Mesenchymal stem cell (in vitro differentiated cells and primary cell): ENCODE results near the gene ELFN1.

Experiments used
- DNase-seq: peaks from one replicate; pipeline ENCODE4 v3.0.0-alpha.2; 2013
- H2AFZ ChIP-seq: one replicate; pipeline ENCODE4 v1.6.1; 2013; ENCODE audit warnings: low read depth, mild to moderate bottlenecking, control low read depth, inconsistent platforms, low read length, moderate library complexity
- H2AK5ac ChIP-seq: 2 replicates; pipeline ENCODE4 v1.6.1; 2013; ENCODE audit warnings: low read length, moderate library complexity, mild to moderate bottlenecking, inconsistent platforms; ENCODE audit not compliant: severe bottlenecking
- H2BK120ac ChIP-seq: one replicate; pipeline ENCODE4 v1.6.1; 2013; ENCODE audit warnings: low read depth, mild to moderate bottlenecking, inconsistent platforms, low read length, moderate library complexity
- H2BK12ac ChIP-seq, 2 experiments: one replicate each; pipeline ENCODE4 v1.6.1; 2013; ENCODE audit warnings: inconsistent platforms in 2 of 2, low read length in 2 of 2, mild to moderate bottlenecking in 2 of 2, moderate library complexity in 2 of 2, control low read depth in 1 of 2
- H2BK15ac ChIP-seq: one replicate; pipeline ENCODE4 v1.6.1; 2013; ENCODE audit warnings: mild to moderate bottlenecking, low read depth, inconsistent platforms; ENCODE audit not compliant: poor library complexity, severe bottlenecking
- H2BK5ac ChIP-seq: 2 replicates; pipeline ENCODE4 v1.6.1; 2013; ENCODE audit warnings: low read depth, mild to moderate bottlenecking, low read length, control low read depth, inconsistent platforms; ENCODE audit not compliant: poor library complexity, severe bottlenecking
- H3K14ac ChIP-seq, 2 experiments: one replicate each; pipeline ENCODE4 v1.6.1; 2013; ENCODE audit warnings: inconsistent platforms in 2 of 2, low read length in 2 of 2, control low read depth in 1 of 2, mild to moderate bottlenecking in 1 of 2, moderate library complexity in 1 of 2
- H3K18ac ChIP-seq, 2 experiments: one replicate each; pipeline ENCODE4 v1.6.1; 2013; ENCODE audit warnings: inconsistent platforms in 2 of 2, low read length in 2 of 2, control low read depth in 1 of 2, low read depth in 1 of 2, mild to moderate bottlenecking in 1 of 2
- H3K23ac ChIP-seq, 2 experiments: one replicate each; pipeline ENCODE4 v1.6.1; 2013; ENCODE audit warnings: inconsistent platforms in 2 of 2, low read length in 2 of 2, mild to moderate bottlenecking in 2 of 2, moderate library complexity in 2 of 2, control low read depth in 1 of 2
- H3K27ac ChIP-seq: 2 replicates; pipeline ENCODE4 v1.5.1; 2013; ENCODE audit warnings: mild to moderate bottlenecking, moderate library complexity, low read length, control low read depth, inconsistent platforms; ENCODE audit not compliant: poor library complexity, severe bottlenecking
- H3K27me3 ChIP-seq, 2 experiments: 2 replicates each; pipeline versions ENCODE4 v1.6.1 to v1.7.0; 2013; ENCODE audit warnings: low read length in 2 of 2, mild to moderate bottlenecking in 2 of 2, moderate library complexity in 2 of 2, control low read depth in 1 of 2, inconsistent platforms in 1 of 2; ENCODE audit not compliant: control insufficient read depth in 1 of 2, insufficient read depth in 1 of 2
- H3K36me3 ChIP-seq, 2 experiments: 2 replicates each; pipeline versions ENCODE4 v1.6.1 to v1.7.0; 2013; ENCODE audit warnings: low read length in 2 of 2, control low read depth in 1 of 2, inconsistent platforms in 1 of 2, low read depth in 1 of 2, mild to moderate bottlenecking in 1 of 2; ENCODE audit not compliant: insufficient read depth in 2 of 2, control insufficient read depth in 1 of 2
- H3K4ac ChIP-seq, 2 experiments: one replicate each; pipeline ENCODE4 v1.6.1; 2013; ENCODE audit warnings: inconsistent platforms in 2 of 2, low read length in 2 of 2, mild to moderate bottlenecking in 2 of 2, moderate library complexity in 2 of 2, control low read depth in 1 of 2, low read depth in 1 of 2
- H3K4me1 ChIP-seq: 2 replicates; pipeline ENCODE4 v1.6.1; 2013; ENCODE audit warnings: low read depth, low read length, control low read depth; ENCODE audit not compliant: control insufficient read depth, insufficient read depth
- H3K4me2 ChIP-seq: 2 replicates; pipeline ENCODE4 v1.6.1; 2013; ENCODE audit warnings: low read length, mild to moderate bottlenecking, inconsistent platforms; ENCODE audit not compliant: poor library complexity, severe bottlenecking
- H3K4me3 ChIP-seq, 2 experiments: 2 replicates each; pipeline versions ENCODE4 v1.5.1 to v1.7.0; 2013; ENCODE audit warnings: low read length in 2 of 2, mild to moderate bottlenecking in 2 of 2, control low read depth in 1 of 2, low read depth in 1 of 2; ENCODE audit not compliant: insufficient read depth in 1 of 2
- H3K79me1 ChIP-seq: replicated peaks from 2 replicates; pipeline ENCODE4 v1.6.1; 2013; ENCODE audit warnings: mild to moderate bottlenecking, control low read depth, low read length, inconsistent platforms; ENCODE audit not compliant: poor library complexity, severe bottlenecking
- H3K9ac ChIP-seq: 2 replicates; pipeline ENCODE4 v1.7.0; 2013; ENCODE audit warnings: mild to moderate bottlenecking, low read length, moderate library complexity
- H3K9me3 ChIP-seq: 2 replicates; pipeline ENCODE4 v1.7.0; 2013; ENCODE audit warnings: mild to moderate bottlenecking, low read length; ENCODE audit not compliant: control insufficient read depth
- H4K8ac ChIP-seq: one replicate; pipeline ENCODE4 v1.6.1; 2013; ENCODE audit warnings: inconsistent platforms, mild to moderate bottlenecking, low read length, moderate library complexity
- H4K91ac ChIP-seq: one replicate; pipeline ENCODE4 v1.6.1; 2013; ENCODE audit warnings: mild to moderate bottlenecking, low read length, inconsistent platforms
- WGBS: methylation state at CpG from one replicate; pipeline ENCODE4 v1.1.7; 2013; ENCODE audit warnings: mixed read lengths; 5-methylcytosine and 5-hydroxymethylcytosine counted together

Gene ELFN1

GRCh38 chr7:1703871-1704810 is 34.1 kb downstream of the ELFN1 start:
- no peak overlapping the region for H2BK12ac ChIP-seq
- no peak overlapping the region for H2BK15ac ChIP-seq
- no peak overlapping the region for H3K9ac ChIP-seq
- H2AFZ ChIP-seq = no peak overlapping the region
- no peaks in the 10 kb centered on the region for H3K79me1 ChIP-seq
- no peak overlapping the region for H3K23ac ChIP-seq
- no peak overlapping the region for H3K4me2 ChIP-seq
- no peak overlapping the region for H3K27ac ChIP-seq
- no peaks in the 10 kb centered on the region for H3K36me3 ChIP-seq
- H2BK120ac ChIP-seq = no peak overlapping the region
- DNase-seq = no peak
- no peak overlapping the region for H4K8ac ChIP-seq
- no peak overlapping the region for H3K14ac ChIP-seq
- WGBS = 82% methylated on average over 20 of the region's 20 CpGs
- H3K4ac ChIP-seq = no peak overlapping the region
- H4K91ac ChIP-seq = no peak overlapping the region
- peaks cover 18 to 24% of the 10 kb centered on the region in 2 experiments for H3K27me3 ChIP-seq
- H3K9me3 ChIP-seq = peaks cover 16% of the 10 kb centered on the region
- no peak overlapping the region for H3K18ac ChIP-seq
- no peak overlapping the region for H2BK5ac ChIP-seq
- H2AK5ac ChIP-seq = no peak overlapping the region
- H3K4me3 ChIP-seq = no peak overlapping the region
- no peaks in the 10 kb centered on the region for H3K4me1 ChIP-seq

- H3K14ac ChIP-seq = no peak overlapping the region
- peaks cover 18 to 24% of the 10 kb centered on the region in 2 experiments for H3K27me3 ChIP-seq
- no peaks in the 10 kb centered on the region for H3K36me3 ChIP-seq
- H2BK12ac ChIP-seq = no peak overlapping the region
- H4K91ac ChIP-seq = no peak overlapping the region
- H3K4me3 ChIP-seq = no peak overlapping the region
- no peaks in the 10 kb centered on the region for H3K79me1 ChIP-seq
- WGBS = 83% methylated on average over 21 of the region's 26 CpGs
- H2AK5ac ChIP-seq = no peak overlapping the region
- no peak overlapping the region for H3K27ac ChIP-seq
- H3K23ac ChIP-seq = no peak overlapping the region
- peaks cover 25% of the 10 kb centered on the region for H3K9me3 ChIP-seq
- H2BK5ac ChIP-seq = no peak overlapping the region
- H3K4me1 ChIP-seq = no peaks in the 10 kb centered on the region
- H4K8ac ChIP-seq = no peak overlapping the region
- no peak overlapping the region for H3K18ac ChIP-seq
- no peak overlapping the region for H3K4me2 ChIP-seq
- H2AFZ ChIP-seq = no peak overlapping the region
- no peak overlapping the region for H3K4ac ChIP-seq
- H2BK15ac ChIP-seq = no peak overlapping the region
- no peak for DNase-seq
- H2BK120ac ChIP-seq = no peak overlapping the region
- no peak overlapping the region for H3K9ac ChIP-seq
These were observed 35.0 kb downstream of the ELFN1 start for GRCh38 chr7:1704811-1705738.

GRCh38 chr7:1705856-1706255 is 35.8 kb downstream of the ELFN1 start:
- Histone ChIP-seq H3K4me1 (no peaks in the 10 kb centered on the region), H3K23ac (no peak overlapping the region), H3K14ac (no peak overlapping the region), H2BK120ac (no peak overlapping the region), H2AFZ (no peak overlapping the region), H3K27ac (no peak overlapping the region), H3K4me2 (no peak overlapping the region), H3K4ac (no peak overlapping the region), H2BK12ac (no peak overlapping the region), H3K27me3 (peaks cover 13 to 24% of the 10 kb centered on the region in 2 experiments), H2AK5ac (no peak overlapping the region), H3K79me1 (no peaks in the 10 kb centered on the region), H2BK5ac (no peak overlapping the region), H3K18ac (no peak overlapping the region), H3K4me3 (no peak overlapping the region), H3K9me3 (peaks cover 25% of the 10 kb centered on the region), H4K91ac (no peak overlapping the region), H4K8ac (no peak overlapping the region), H3K36me3 (no peaks in the 10 kb centered on the region), H3K9ac (no peak overlapping the region), H2BK15ac (no peak overlapping the region)
- WGBS = 92% methylated on average over 10 of the region's 13 CpGs
- DNase-seq = no peak

GRCh38 chr7:1706381-1706720 is 36.3 kb downstream of the ELFN1 start:
- Histone ChIP-seq H4K8ac (no peak overlapping the region), H2BK5ac (no peak overlapping the region), H3K9ac (no peak overlapping the region), H2BK120ac (no peak overlapping the region), H2BK15ac (no peak overlapping the region), H3K4ac (no peak overlapping the region), H4K91ac (no peak overlapping the region), H3K4me1 (no peaks in the 10 kb centered on the region), H2BK12ac (no peak overlapping the region), H2AK5ac (no peak overlapping the region), H3K79me1 (no peaks in the 10 kb centered on the region), H2AFZ (no peak overlapping the region), H3K18ac (no peak overlapping the region), H3K4me3 (no peak overlapping the region), H3K14ac (no peak overlapping the region), H3K27ac (no peak overlapping the region), H3K27me3 (peaks cover 15 to 26% of the 10 kb centered on the region in 2 experiments), H3K23ac (no peak overlapping the region), H3K36me3 (no peaks in the 10 kb centered on the region), H3K4me2 (no peak overlapping the region), H3K9me3 (peaks cover 25% of the 10 kb centered on the region)
- no peak for DNase-seq
- WGBS = 85% methylated on average over 5 of the region's 5 CpGs
